Fibroblast of skin of right biceps (primary cell): ENCODE results near the gene HLA-DOA.
A peak's percentile ranks its signal among the peaks of the same experiment; 100 is the strongest.

ENCODE experiments used
- DNase-seq: peaks from one replicate; pipeline ENCODE4 v3.0.0-alpha.2; 2013

HLA-DOA gene

GRCh38 chr6:33015798-33016197 lies 6.4 kb upstream of the HLA-DOA start:
- DNase-seq: no peak

DNA sequence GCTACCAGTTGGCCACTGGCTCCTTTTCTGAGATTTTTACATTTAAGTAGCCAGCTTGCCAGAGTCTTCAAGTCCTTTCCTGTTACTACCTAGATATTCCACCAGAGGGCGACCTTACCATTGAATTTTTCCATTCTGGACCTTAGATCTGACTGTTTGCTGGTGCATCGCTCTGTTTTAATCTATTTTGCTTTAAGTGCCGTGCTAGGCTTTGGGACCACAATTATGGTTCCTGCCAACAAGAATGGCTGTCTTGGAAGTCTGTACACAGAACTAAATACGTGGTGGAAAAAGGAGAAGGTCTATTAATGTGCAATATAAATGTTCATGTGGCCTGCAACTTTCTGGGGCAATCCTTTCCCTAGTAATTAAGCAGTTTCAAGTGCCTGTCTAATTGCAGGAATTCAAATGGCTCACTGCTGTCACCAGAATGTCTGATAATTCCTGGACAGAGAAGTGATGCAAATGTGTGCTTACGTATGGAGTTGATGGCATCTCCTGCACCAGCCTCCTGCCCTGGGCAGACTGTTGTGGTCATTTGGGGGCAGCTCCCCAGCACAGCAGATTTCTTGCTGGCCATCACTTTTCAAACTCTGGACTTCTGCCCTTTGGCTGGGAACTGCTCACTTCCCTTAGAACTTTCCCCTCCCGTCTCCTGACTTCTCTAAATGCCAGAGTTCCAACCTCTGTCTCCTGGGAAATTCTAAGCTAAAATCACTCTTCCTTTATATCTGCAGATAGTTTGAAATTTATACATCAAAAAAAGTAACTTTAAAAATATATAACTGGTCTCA lies 5.6 kb upstream of the HLA-DOA start:
- peak; percentile 74 for DNase-seq

- DNase-seq: no peak
These were observed 4.2 kb upstream of the HLA-DOA start for GRCh38 chr6:33013608-33014007.

DNA sequence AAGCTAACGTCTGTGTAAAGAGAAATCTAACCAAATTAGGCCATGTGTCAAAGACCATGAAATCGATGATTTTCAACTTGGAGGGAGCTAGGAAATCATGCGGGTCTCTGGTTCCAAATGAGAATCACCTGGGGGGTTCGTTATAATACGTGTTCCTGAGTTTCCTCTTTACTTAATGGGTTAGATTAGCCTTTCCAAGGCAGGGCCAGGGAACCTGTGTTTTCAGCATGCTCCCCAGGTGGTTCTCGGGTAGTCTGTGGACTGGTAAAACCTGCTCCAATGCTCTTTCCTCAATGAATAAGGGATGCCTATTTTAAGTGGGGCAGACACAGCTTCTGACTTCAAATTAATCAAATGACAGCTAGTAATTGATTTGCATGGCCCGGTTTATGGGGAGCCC lies 965 bp upstream of the HLA-DOA start:
- no peak for DNase-seq

GRCh38 chr6:33007831-33008400 lies 1.5 kb downstream of the HLA-DOA start:
- no peak for DNase-seq

DNA sequence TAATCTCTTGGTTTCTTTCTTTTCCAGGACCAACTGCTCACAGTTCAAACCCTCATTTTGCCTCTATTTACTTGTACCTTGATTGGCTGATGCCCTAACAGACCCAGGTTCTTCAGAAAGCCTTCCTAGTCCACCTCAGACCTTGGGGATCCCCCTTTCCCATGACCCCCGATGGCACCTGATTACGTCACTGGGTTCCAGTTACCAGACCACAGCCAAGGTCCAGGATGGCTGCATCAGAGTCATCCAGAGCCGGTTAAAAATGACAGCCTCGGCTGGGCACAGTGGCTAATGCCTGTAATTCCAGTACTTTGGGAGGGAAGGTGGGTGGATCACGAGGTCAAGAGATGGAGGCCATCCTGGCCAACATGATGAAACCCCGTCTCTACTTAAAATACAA lies 4.5 kb downstream of the HLA-DOA start:
- DNase-seq: no peak

- no peak for DNase-seq
These were observed 7.7 kb downstream of the HLA-DOA start for GRCh38 chr6:33001685-33002084.

GRCh38 chr6:33000055-33000454 lies 9.3 kb downstream of the HLA-DOA start:
- DNase-seq: no peak

GRCh38 chr6:32995448-32995847 lies 13.9 kb downstream of the HLA-DOA start:
- DNase-seq: no peak

DNA sequence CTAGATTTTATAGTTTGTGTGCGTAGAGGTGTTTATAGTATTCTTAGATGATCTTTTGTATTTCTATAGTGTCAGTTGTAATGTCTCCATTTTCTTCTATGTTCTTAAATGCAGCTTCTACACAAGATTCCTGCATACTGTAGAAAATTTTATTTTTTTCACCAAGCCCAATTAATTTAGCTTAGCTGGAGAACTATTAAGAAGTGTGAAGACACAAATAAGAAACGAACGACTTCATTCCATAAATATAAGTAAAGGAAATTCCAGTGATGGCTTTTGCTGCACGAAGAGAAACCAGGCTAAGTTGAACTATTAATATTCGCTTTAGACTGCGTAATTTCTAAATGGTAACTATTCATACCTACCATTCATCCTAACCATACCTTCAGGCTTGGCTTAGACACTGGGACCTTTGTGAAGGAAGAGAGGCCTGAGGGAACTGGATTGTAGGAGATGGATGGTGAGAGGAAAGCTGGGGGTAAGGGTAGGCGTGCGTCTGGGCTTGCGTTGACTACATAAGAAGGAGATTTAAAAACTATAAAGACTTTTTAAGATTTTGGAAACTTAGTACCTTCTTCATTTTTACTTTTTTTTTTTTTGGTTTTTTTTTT lies 15.9 kb downstream of the HLA-DOA start:
- DNase-seq: no peak

GRCh38 chr6:32991972-32992371 lies 17.4 kb downstream of the HLA-DOA start:
- no peak for DNase-seq

GRCh38 chr6:32989368-32989767 lies 20.0 kb downstream of the HLA-DOA start:
- DNase-seq: no peak

DNA sequence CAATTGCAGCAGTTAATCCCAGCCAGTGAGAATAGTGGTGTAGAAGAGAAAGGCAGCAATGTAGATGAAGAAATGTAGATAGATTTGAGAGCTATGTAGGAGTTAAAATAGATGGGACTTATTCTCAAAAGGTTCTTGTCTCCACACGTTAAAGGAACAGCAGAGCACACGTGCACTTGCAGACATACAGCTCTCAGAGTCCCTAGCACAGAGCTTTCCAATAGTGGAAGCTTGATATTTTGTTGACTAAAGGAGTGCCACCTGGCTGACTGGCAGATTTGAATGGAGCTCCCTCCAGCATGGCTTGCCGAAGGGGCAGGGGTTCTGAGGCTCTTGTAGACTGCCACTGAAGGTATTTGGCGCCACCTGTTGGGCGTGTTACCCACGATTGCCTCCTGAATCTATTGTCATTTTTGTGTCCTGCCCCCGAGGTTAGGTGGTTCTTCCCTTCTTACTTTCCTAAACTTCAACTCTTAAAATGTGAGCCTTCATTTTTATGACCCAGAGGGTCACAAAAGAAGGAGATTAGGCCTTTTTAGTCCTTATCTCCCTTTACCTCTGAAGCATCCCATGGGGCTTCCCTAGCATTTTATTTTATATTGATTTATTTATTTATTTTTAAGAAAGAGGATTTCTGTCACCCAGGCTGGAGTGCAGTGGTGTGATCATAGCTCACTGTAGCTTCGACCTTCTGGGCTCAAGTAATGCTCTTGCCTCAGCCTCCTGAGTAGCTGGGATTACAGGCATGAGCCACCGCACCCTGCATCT lies 24.6 kb downstream of the HLA-DOA start:
- DNase-seq: peak; percentile 77

DNA sequence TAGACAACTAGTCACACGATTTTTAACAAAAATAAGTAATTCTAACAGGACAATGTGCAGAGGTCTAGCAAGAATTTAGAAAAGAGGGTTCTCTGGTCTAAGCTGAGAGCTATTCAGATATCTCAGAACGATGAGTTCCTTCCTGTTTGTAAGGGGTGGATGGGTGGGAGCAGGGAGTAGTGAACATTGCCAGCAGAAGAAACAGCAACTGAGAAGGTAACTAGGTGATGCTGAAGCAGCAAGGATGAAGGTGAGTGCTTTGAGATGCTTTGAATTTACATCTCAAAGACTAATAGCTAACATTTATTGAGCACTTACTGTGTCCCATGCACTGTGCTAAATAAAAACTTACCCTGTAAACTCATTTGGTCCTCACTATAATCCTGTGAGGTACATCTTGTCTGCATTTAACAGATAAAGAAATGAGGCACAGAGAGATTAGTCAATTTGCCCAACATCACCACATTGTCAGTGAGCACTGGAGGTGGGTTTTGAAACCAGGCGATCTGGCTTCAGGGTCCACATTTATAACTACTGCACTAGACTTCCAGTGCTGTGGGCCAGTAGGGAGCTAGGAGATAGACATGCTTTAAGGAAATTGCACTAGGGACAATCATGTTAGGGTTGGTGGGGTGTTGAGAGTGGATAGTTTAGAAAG lies 25.3 kb downstream of the HLA-DOA start:
- no peak for DNase-seq

DNA sequence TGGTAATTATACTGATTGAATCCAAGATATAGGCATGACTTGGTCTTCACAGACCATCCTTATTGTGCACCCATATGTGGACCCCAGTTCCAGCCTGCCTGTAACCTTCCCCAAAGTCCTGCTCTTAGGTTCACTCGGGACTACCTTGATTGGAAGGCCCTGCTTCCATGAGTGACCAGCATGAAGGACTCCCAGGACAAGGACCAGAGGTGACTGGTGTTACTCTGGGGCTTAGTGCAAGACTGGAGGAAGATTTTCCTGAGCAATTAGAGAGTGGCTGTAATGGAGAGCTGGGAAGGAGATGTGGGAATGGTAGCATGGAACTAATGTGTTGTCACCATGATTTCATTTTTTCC lies 25.9 kb downstream of the HLA-DOA start:
- DNase-seq: no peak

DNA sequence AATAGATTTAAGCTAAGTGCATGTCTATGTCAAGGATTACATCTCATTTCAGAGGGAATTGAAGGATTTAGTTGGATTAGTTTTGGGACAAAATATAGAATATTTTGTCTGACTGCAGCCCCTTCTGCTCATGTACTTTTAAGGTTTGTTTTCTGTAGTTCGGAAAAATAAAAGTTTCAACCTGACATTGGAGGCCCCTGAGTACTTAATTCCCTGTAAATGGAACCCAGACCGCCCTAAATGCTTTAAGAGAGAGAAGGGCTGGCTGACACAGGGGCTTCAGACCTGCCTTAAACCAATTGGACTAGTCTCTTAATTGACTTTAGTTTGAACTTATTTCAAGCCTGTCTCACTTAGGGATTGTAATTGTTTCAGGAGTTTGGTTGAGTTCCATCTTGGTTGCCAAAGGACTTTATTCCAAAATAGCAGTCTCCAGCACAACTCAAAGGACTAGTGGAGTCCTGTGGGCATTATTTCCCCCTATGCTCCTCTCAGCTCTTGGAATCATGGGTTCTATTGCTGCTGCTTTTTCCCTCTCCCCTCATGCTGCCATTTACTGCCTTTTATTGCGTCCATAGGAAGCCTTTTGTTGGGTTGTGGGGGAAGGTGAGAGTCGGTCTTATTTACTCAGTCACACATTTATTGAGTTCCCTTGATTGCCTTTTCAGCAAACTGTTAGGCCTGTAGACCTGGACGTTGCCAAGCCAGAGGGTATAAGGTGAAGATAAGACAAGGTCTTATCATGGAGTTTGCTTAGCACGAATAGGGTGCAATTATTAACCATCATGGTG lies 26.5 kb downstream of the HLA-DOA start:
- DNase-seq: no peak

- no peak for DNase-seq
These were observed 27.2 kb downstream of the HLA-DOA start for GRCh38 chr6:32982084-32982701.

DNA sequence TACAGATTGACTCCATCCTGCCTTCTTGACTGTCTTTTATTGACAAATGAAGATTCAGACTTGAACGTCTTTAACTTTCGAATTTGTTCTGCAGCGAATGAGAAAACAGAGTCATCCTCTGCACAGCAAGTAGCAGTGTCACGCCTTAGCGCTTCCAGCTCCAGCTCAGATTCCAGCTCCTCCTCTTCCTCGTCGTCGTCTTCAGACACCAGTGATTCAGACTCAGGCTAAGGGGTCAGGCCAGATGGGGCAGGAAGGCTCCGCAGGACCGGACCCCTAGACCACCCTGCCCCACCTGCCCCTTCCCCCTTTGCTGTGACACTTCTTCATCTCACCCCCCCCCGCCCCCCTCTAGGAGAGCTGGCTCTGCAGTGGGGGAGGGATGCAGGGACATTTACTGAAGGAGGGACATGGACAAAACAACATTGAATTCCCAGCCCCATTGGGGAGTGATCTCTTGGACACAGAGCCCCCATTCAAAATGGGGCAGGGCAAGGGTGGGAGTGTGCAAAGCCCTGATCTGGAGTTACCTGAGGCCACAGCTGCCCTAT lies 28.8 kb downstream of the HLA-DOA start:
- DNase-seq: no peak

GRCh38 chr6:32979720-32980487 lies 29.5 kb downstream of the HLA-DOA start:
- no peak for DNase-seq

GRCh38 chr6:32977953-32978324 lies 31.5 kb downstream of the HLA-DOA start:
- no peak for DNase-seq
